Measurements from ENCODE around the gene YPEL2.

Gene YPEL2

DNA sequence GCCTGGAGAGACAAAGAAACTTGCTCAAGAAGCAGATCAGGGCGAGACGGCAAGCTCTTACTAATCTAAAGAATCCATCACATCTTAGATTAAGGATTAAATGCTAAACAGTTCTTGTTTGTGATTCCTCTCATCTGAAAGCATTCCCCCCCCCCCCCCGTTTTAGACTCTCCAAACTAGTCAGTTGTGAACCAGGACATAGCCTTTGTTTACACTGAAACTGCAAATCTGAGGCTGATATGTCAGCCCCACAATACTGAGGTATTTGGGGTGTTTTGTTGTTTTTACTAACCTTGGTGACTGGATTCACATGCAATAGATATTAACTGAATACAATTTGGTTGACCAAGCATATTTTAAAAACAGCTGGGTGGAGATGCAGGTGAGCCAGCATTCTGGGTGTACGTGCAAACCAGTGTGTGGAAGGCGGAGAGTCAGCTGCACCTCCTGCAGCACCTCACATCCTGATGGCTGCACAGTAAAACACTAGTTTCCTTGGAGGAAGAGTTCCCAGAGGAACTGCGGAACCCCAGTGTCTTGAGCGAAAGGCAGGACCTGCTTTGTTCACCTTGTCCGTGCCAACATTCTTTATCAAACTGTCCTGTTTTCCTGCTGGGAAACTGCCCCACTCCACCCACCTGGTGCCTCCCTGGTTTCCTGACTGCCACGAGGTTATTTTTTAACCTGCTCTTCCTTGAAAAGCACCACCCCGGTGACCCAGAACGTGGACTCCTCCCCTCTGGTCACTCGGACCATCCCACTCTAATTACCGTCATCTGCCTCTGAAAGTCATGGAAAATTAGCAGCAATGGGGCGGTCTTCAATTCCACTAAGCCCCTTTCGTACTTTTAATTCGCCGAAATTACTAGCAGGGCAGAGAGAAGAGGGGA, 1.2 kb upstream of the YPEL2 start:
- DNase-seq (ENCODE audit: low read depth in 2 of 2) = no peak

DNA sequence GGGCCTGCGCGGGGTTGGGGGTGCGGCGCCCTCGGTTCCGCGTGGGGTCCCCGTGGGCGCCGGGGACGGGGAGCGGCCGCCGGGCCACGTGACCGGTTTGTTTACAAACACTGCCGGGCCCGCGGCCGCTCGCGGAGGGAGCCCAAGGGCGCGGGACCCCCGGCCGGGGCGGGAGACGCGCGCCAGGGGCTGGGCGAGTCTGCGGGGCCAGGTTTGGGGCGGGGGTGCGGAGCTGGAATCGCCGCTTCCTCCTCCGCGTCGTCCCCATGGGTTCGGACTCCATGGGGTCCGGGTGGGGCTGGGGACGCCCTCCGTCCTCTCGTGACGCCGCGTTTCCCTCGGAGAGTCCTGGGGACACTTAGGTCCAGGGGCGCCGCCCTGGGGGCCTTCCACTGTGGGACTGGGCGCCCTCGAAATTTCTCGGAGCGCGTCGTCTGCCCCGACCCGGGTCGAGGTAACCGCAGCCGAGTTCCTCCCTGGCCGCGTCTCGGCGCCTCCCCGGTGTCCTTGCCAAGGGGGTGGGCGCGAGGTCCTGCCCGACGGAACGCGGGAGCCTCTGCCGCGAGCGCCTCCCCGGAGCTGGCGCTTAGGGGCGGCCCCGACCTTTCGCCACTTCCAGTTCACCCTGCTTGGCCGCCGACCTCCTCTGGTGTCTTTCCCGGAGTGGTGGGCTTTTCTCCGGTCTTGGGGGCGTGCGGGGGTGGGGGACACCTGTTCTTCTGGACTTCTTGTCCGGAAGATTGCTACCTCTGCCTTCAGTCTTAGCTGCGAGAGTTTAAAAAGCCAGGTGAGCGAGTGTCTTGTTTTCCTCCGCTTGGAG, 684 bp downstream of the YPEL2 start:
- no peak for DNase-seq (ENCODE audit: low read depth in 2 of 2)

DNA sequence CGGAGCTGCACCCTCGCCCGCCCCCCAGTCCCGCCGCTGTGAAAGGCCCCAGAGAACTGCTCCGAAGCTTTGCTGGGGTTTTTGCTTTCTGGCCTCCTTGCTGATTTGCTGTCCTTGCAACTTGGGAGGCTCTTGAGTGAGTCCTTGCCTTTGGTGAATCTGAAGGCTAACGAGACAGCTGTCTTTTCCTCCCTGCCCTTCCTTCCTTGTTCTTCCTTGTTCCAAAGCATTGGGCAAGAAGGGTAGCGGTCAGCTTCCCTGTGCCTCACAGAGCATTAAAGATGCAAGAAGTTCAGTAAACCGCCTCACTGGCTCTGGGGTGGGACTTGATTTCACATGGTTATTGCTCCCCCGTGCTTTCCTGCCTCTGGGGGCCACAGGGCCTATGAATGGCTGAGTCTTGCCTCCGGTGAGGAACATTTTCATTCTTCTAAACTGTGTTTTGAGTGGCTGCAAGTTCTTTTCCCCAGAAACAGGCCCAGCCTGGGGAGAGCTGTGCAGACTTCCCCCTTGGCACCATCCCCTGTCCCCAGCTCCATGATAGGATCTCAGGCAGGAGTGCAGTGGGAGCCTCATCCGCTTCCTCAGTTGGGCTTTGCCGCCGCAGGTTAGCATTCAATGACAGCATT, 1.4 kb downstream of the YPEL2 start:
- no peak for DNase-seq (ENCODE audit: low read depth in 2 of 2)

DNA sequence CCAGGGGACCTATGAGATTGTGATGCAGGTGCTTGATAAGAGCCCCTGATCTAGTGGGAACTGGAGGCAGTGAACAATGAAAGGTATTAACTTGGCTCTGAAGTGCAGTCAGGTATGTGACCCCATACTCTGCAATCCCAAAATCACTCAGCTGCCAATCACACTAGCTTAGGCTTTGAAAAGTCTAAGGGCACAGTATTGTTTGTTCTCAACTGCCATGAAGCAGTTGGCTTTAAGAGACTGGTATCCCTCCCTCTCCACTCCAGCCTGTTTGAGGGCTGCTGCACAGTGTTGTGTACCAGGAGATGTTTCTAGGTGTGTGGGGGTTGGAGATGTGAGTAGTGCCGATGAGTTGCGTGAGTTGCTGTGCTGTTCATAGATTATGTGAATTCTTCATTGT, 2.4 kb downstream of the YPEL2 start:
- no peak for DNase-seq (ENCODE audit: low read depth in 2 of 2)

DNA sequence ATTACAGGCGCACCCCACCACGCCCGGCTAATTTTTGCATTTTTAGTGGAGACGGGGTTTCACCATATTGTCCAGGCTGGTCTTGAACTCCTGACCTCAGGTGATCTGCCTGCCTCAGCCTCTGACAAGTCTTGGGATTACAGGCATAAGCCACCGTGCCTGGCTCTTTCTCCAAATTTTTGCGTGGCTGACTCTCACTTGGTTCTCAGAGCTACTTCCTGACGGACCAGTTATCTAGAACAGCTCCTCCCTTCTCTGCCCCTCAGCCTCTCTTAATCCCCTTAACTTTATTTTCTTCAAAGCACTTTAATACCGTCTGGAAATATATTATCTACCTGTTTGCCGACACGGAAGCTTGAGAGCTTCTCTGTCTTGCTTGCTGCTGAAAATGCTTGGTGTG, 4.2 kb downstream of the YPEL2 start:
- no peak for DNase-seq (ENCODE audit: low read depth in 2 of 2)

DNA sequence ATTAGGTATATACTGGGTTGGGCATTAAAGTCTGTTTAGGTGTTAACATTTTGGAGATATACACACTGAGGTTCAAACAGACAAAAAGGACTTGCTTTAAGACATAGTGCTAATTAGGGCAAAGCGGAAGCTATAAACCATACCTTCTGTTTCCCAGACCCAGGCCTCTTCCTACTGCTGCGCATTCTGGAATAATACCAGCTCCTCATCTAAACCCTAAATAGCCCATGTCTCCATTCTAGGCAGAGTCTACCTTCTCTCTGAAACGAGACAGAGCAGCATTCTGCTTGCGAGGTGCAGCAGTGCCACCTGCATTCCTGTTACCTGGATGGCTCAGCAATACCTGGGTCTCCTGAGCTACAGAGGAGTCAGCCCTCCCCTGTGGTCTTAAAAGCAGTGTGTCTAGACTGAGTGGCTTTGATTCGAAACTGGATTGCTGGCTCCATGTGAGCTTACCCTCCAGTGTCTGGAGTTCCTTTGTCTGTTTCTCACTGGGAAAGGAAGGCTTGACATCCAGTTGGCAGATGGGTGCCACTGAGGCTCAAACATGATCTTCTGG, 6.4 kb downstream of the YPEL2 start:
- DNase-seq (ENCODE audit: low read depth in 2 of 2) = no peak

DNA sequence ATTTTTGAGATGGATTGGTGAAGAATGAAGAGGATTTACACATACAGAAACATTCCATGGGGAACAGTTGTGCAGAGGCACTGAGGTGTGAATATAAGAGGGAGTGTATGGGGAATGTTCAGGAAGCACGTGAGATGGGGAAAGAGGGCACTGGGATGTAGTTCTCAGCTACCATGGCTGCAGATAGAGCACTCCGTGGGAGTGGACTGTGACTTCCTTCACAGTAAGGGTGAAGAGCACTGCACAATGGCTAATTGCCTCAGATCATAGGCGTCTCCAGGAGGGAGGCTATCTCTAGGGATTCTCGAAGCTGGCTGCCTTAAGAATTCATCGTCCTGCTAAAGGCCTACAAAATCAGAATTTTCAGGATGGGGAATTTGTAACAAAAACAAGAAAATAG, 7.0 kb downstream of the YPEL2 start:
- DNase-seq (ENCODE audit: low read depth in 2 of 2) = no peak

DNA sequence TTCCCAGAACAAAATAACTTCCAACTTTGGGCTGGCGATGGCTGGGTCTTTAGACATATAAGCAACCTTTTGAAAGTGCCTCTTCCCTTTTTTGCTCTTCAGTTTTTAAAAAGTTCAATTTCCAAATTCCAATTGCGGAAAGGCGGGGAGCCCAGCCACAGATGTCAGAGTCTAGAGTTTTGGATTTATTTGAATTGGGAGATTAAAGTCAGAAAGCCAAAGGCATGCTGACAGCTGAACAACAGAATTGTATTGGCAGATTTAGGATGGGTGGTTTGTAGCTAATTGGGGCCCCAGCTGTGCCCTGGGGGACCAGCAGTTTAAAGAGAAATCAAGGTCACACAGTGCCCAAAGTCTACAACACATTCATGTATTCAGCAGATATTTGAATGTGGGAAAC, 10.5 kb downstream of the YPEL2 start:
- DNase-seq (ENCODE audit: low read depth in 2 of 2) = no peak

DNA sequence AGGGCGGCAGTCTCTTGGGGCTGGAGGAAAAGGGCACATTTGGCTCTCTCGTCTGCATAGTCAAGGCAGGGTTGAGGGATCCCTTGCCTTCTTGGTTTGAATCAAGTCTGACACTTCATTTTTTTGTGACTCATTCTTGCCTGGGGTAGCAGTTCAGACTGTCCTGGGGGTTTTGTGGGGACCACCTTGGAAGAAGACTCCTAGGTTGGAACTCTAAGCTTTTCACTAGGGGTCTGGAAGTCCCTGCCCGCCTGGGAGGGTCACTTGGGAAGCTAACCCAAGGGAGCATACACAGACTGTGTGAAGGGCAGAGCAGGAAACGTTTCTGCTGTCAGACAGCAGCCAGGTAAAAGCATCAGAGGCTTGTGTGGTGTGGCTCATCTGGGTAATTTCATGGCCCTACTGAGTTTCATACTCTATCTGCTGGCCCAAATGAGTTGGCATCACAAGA, 11.3 kb downstream of the YPEL2 start:
- DNase-seq (ENCODE audit: low read depth in 2 of 2) = no peak

DNA sequence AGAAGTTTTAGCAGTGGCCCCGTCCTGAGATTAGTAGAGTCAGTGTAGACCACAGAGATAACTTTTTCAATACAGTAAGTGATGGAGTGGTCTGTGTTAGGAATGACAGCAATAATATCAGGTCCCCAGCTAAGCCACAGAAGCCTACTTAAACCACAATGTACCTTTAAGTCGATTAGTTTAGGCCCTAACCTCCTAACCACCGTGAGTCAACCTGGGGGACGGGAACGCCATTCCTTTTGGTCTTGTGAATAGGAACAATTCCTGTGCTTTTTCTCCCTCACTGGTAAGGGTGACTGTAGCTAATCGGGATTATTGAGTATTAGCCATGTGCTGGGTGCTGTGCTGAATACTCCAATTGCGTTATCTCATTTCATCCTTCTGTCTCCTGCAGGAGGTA, 14.0 kb downstream of the YPEL2 start:
- DNase-seq (ENCODE audit: low read depth in 2 of 2) = no peak

DNA sequence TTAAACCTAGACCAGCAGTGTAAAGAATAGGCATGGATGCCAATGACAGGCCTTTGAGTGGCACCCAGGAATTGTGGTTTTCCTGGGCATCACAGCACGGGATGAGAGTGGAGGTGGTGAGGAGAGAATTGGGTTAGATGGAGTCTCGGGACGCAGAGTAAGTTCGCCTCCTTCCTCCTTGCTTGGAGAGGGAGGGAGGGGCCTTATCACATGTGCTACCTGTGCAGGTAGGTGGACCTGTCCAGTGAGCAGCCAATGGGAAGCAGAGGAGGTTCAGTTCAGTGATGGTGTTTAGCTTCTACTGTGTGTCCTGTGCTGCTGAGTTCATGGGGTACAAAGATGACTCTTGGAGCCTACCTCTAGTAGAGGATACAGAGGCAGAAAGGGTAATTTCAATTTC, 14.9 kb downstream of the YPEL2 start:
- no peak for DNase-seq (ENCODE audit: low read depth in 2 of 2)

DNA sequence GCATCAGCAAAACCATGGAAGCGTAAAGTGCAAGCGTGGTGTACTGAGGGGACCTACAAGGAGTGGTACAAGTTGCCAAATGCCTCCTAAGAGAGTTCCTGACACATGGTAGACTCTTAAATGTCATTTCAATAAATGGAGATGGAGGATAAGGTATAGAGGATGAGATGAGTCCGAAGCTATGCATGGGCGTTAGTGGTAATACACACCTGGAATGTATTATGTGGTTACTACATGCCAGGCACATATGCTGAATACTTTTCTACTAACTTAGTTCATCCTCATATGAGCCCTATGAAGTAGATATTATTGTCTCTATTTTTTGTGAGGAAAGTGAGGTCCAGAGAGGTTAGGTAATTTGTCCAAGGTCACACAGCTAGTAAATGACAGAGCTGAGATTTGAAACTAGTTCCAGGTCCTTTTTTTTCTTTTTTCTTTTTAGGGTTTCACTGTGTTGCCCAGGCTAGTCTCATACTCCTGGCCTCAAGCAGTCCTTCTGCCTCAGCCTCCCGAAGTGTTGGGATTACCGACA, 15.5 kb downstream of the YPEL2 start:
- DNase-seq (ENCODE audit: low read depth in 2 of 2) = no peak

DNA sequence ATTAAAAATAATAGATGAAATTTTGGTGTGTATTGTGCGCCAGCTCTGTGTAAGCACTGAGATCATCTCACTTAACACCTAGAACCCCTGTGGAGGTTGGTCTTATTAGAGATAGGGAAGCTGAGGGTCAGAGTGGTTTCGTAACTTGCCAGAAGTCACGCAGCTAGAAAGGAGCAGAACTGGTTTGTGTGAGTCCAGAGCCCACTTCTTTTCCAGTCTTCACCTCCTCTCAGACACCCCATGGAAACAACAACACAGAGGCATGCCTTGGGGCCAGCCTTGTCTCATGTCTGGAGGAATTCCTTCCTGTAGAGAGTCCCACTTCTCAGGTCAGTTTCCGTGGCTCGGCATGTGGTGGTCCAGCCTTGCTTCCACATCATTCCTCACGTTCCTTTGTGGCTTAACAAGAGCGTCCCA, 16.5 kb downstream of the YPEL2 start:
- no peak for DNase-seq (ENCODE audit: low read depth in 2 of 2)

DNA sequence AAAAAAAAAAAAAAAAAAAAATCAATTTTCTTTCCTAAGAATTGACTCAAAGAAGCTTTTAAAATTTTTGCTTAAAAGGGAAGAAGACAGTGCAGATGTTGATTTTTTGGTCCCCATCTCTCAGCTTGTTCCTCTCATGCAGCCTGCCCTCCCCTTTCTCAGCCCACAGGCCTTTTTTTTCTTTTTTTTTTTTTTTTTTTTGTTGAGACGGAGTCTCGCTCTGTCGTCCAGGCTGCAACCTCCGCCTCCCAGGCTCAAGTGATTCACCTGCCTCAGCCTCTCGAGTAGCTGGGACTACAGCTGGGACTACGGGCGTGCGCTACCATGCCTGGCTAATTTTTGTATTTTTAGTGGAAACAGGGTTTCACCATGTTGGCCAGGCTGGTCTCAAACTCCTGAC, 17.7 kb downstream of the YPEL2 start:
- DNase-seq (ENCODE audit: low read depth in 2 of 2) = no peak

DNA sequence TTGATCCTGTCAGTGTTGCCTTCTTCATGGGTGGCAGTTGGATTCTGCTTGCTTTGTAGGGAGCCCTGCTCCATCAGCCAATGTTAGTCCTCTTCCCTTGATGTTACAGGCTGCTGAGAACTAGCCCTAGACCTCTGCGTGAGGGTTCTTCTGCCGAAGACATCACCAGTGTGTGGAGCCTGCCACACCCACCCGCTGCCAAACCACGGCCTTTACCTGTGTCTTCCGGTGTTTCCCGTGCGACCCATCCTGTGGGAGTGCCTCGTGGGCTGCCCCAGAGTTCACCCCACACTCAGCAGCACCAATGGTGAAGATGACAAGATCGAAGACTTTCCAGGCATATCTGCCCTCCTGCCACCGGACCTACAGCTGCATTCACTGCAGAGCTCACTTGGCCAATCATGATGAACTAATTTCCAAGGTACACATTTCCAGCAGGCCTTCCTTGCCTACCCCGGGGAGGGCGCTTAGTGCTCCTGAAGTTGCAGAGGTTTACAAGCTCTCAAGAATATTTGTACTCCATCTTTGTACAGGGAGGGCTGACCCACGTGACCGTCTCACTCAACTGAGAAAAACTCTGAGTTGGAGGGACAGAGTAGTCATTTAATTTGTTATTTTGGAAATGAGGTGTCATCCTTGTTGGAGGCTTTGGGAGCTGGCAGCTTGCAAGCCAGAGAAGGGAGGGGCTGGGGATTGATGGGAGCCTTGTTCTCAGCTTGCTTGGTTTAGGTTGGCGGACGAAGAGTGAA, 21.8 kb downstream of the YPEL2 start:
- DNase-seq (ENCODE audit: low read depth in 2 of 2) = no peak

DNA sequence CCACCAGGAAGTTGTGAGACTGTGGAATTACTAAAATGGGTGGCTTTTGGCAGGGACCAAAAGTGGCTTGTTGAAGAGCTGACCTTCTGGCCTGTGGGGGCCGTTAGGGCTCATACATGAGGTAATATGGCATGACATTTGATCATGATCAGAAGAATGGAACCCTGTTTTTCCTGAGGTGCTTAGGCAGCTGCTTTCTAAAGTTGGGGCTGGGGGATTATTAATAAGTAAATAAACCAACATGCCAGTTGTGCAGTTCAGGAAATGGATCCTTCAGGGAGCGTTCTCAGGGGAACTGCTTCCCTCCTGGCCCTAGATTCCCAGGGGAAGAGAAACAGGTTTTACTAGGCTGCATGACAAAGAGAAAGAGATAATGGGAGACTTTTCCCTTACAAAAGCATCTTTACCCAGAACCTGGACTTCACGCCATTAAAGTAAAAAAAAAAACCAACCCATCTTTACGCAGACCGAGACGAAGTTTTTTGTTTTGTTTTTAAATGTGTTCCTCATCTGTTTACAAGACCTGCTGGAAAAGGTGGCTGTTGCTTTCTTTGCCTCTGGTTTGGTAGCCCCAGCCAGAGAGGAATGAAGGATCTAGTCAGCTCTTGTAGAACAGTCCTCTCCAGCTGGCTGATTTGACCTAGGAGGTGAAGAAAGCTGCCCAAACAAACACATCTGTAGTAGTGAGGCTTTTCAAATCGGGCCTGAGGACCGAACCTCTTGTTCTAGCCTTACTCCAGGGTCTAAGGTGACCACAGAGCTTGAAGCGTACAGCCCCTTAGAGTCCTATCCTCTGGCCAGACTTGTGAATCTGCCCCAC, 22.7 kb downstream of the YPEL2 start:
- no peak for DNase-seq (ENCODE audit: low read depth in 2 of 2)

DNA sequence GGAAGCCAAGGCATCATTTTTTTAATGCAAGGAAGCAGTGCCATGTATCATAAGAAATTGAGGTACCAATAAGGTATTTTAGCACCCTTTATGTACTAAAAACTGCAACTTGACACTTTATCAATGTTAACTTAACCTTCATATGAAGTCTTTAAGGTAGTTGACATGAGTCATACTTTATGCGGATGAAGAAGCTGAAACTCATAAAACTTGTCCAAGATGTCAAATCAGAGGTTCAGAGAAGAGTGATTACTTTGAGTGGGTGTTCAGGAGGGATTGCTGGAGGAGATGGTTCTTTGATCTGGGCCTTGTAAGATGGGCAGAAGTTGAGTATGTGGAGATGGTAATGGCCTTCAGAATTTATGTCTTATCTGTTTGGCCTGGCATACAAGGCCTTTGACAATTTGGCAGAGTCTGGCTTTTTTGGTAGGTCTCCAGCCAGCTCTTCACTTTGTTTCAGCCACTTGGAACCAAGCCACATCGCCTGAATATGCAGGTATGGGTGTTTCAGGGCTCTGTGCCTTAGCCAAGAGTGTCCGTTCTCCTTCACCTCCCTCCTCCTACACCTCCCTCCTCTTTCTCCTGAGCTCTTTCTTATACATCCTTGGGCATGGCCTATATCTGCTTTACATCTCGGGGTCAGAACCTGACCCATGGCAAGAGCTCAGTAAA, 23.7 kb downstream of the YPEL2 start:
- DNase-seq (ENCODE audit: low read depth in 2 of 2) = no peak

DNA sequence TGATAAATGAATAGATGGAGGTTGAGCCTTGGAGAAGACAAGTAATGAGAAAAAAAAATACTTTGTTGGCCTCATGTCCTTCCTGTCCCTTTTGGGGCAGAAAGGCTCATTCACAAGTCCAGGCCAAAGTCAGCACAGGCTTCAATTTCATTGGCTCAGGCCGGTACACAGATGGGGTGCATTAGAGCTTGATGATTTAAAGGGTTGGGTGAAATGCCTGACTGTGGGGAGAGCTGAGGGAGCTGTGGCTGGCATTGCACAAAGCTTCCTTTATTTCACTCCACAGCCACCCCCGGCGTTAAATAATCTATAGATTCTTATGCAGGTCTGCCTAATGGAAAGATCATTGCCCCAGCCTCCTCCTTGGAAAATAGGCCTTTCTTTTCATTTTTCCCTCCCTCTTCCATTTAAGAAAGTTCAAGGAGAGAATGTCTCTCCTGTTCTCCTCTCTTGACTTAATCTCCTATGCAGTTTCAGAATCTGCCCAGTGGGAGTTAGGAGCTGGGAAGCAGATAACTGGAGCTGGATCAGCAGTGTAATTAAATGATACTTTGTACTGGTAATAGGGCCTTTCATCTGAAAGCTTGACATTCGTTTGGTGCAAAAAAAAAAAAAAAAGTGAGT, 24.4 kb downstream of the YPEL2 start:
- no peak for DNase-seq (ENCODE audit: low read depth in 2 of 2)

DNA sequence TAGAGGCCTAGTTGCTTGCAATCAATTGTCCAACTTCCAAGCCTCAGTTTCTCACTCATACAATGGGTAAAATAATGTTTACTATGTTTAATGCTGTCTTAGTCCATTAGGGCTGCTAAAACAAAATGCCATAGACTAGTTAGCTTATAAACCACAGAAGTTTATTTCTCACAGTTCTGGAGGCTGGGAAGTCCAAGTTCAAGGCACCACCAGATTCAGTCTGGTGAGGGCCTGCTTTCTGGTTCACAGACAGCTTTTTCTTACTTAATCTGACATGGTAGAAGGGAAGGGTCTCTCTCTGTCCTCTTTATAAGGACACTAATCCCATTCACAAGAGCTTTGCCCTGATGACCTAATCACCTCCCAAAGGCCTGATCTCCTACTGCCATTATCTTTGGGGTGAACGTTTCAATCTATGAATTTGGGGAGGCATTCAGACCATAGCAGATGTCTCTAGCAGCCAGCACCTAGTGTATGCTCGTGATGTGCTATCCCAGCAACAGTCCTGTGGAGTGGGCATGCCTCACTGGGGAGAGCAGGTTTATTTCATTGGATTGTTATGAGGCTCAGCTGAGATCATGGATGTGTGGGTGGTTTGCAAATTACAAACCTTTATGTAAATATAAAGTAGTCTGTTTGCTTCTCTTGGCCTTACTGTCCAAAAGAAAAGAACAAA, 25.2 kb downstream of the YPEL2 start:
- no peak for DNase-seq (ENCODE audit: low read depth in 2 of 2)
